Measurements from ENCODE around the gene TTLL11.

TTLL11 gene

GRCh38 chr9:121822093-121823085 lies 270.7 kb downstream of the TTLL11 start:
- no peak for DNase-seq

- DNase-seq: no peak
These were observed 271.8 kb downstream of the TTLL11 start for GRCh38 chr9:121821326-121821725.

GRCh38 chr9:121820286-121821005 lies 272.7 kb downstream of the TTLL11 start:
- DNase-seq: no peak

GRCh38 chr9:121819428-121820231 lies 273.5 kb downstream of the TTLL11 start:
- DNase-seq: no peak

- DNase-seq: no peak
These were observed 274.2 kb downstream of the TTLL11 start for GRCh38 chr9:121818841-121819427.

GRCh38 chr9:121818016-121818661 lies 275.0 kb downstream of the TTLL11 start:
- no peak for DNase-seq

- DNase-seq: no peak
These were observed 275.6 kb downstream of the TTLL11 start for GRCh38 chr9:121817476-121817875.

- DNase-seq: no peak
These were observed 276.2 kb downstream of the TTLL11 start for GRCh38 chr9:121816845-121817450.

GRCh38 chr9:121816449-121816817 lies 276.7 kb downstream of the TTLL11 start:
- no peak for DNase-seq

GRCh38 chr9:121815546-121816448 lies 277.3 kb downstream of the TTLL11 start:
- no peak for DNase-seq

GRCh38 chr9:121815084-121815483 lies 278.0 kb downstream of the TTLL11 start:
- no peak for DNase-seq

- no peak for DNase-seq
These were observed 278.5 kb downstream of the TTLL11 start for GRCh38 chr9:121814594-121814993.

GRCh38 chr9:121813519-121814210 lies 279.4 kb downstream of the TTLL11 start:
- DNase-seq: no peak

- DNase-seq: no peak
These were observed 280.9 kb downstream of the TTLL11 start for GRCh38 chr9:121812159-121812735.

- no peak for DNase-seq
These were observed 281.4 kb downstream of the TTLL11 start for GRCh38 chr9:121811751-121812150.

GRCh38 chr9:121811140-121811539 lies 282.0 kb downstream of the TTLL11 start:
- DNase-seq: no peak

GRCh38 chr9:121810489-121810888 lies 282.6 kb downstream of the TTLL11 start:
- no peak for DNase-seq

- no peak for DNase-seq
These were observed 283.6 kb downstream of the TTLL11 start for GRCh38 chr9:121809356-121810050.

GRCh38 chr9:121808781-121809180 lies 284.3 kb downstream of the TTLL11 start:
- no peak for DNase-seq

Data from CD4-positive, alpha-beta T cell treated with Interleukin-21 for 1 hour (primary cell).